ENCODE results near the gene GDPD2. TPM values are rescaled to one million over a fixed set of nuclear protein-coding genes. Genes with fewer than 3 reads are reported as not detected.

GDPD2 gene
- total and polyA plus RNA-seq, 2 of the 13 experiments (the other 11 are each of a cell fraction or from before 2014, with no cell fraction given): 0.04 to 0.08 TPM

DNA sequence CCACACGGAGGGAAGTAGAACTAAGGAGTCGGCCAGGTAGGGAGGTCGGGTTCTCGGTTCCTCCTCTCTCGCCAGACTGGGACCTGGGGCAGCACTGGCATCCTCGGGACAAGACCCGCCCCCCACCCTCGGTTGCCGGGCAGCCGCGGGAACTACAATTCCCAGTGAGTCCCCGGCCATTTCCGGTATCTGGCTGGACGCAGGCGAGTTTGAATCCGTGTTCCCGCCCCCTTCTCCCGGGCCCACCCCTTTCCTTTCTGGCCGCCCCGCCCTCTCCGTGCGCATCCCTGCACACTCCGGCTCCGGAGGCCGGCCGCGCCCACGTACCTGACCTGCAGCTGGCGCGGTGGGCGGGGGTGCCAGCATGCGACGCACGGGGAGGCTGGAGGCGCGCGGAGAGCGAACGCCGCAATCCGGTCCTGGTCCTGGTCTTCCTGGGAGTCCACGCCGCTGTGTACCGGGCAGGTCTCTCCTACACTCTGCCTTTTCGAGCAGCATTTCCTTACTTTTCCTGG lies 11.3 kb downstream of the GDPD2 start:
- Histone ChIP-seq H3K27ac (ENCODE audit: extremely low read length, insufficient read depth, low read length) (peak overlapping the region; percentile 74), H3K4me3 (replicated peaks in 1 of 3; ENCODE audit: insufficient read depth in 1 of 3, low read depth in 2 of 3, low read length in 3 of 3) (peak overlapping the region; percentile 71 to 80 (median 77); a peak in 5 of 6 replicates), H3K36me3 (replicated peaks in 1 of 2; ENCODE audit: control insufficient read depth in 1 of 2, insufficient read depth in 2 of 2, low read length in 2 of 2) (no peaks in the 10 kb centered on the region), H3K27me3 (ENCODE audit: control insufficient read depth in 1 of 2, insufficient read depth in 2 of 2, low read length in 2 of 2) (no peaks in the 10 kb centered on the region), H3K4me2 (ENCODE audit: low read depth, low read length) (peak overlapping the region; percentile 82), H3K4me1 (ENCODE audit: insufficient read depth, low read length) (peaks cover 22% of the 10 kb centered on the region), H3K9ac (ENCODE audit: insufficient read depth, low read depth, low read length) (peak overlapping the region; percentile 71), H2AFZ (ENCODE audit: low read length) (peak overlapping the region; percentile 83), H4K20me1 (ENCODE audit: insufficient read depth, low read length) (no peaks in the 10 kb centered on the region), H3K9me3 (ENCODE audit: low read length) (no peaks in the 10 kb centered on the region), H3K79me2 (ENCODE audit: insufficient read depth, low read length) (no peaks in the 10 kb centered on the region)
- DNase-seq (ENCODE audit: low spot score) (peak; percentile 73), FAIRE-seq (peak; percentile 55), ATAC-seq (peak; percentile 90)
- BruUV-seq (replicated peaks): no TSS peak
- POLR2A ChIA-PET: interaction anchor here (0.7 to 1.7 kb wide), 2 partner anchors 11 to 1184 kb away, joined by 4 to 9 read pairs; partner anchors contain the start of genes CXCR3 and GDPD2
- intact Hi-C loops (cut with micrococcal nuclease; ENCODE audit: unreplicated experiment) (loop anchor here (5.0 kb wide), 1 partner anchor 142 kb away; the partner anchor contains the start of gene KIF4A), in situ Hi-C loops (cut with HindIII; ENCODE audit: extremely low pct_ligation_motif_present, low pct_unique_long_range_greater_than_20kb) (no loop called here)
- no CpG with 5 or more reads among the region's 45 CpGs for WGBS (ENCODE audit: low lambda C conversion rate)
- CTCF ChIA-PET (ENCODE audit: low intra/inter-chr PET ratio, low total read pairs): no interaction called here
- TF ChIP-seq ZNF850 (CRISPR knock-in tag; conservative IDR thresholded peaks at IDR 0.05): no peak
- TF ChIP-seq ZNF547 (CRISPR knock-in tag; IDR thresholded peaks at IDR 0.05): no peak
- TF ChIP-seq NCOA2 (CRISPR knock-in tag; IDR thresholded peaks at IDR 0.05): no peak
- TF ChIP-seq RELA (CRISPR knock-in tag; IDR thresholded peaks at IDR 0.05): no peak
- no peak for TF ChIP-seq ZNF335 (CRISPR knock-in tag; IDR thresholded peaks at IDR 0.05)
- TF ChIP-seq, protein P1, sequence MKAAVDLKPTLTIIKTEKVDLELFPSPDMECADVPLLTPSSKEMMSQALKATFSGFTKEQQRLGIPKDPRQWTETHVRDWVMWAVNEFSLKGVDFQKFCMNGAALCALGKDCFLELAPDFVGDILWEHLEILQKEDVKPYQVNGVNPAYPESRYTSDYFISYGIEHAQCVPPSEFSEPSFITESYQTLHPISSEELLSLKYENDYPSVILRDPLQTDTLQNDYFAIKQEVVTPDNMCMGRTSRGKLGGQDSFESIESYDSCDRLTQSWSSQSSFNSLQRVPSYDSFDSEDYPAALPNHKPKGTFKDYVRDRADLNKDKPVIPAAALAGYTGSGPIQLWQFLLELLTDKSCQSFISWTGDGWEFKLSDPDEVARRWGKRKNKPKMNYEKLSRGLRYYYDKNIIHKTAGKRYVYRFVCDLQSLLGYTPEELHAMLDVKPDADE (CRISPR knock-in tag; IDR thresholded peaks at IDR 0.05): no peak
- TF ChIP-seq NFE2L2 (IDR thresholded peaks at IDR 0.05; ENCODE audit: low read length): no peak
- TF ChIP-seq, protein P2, sequence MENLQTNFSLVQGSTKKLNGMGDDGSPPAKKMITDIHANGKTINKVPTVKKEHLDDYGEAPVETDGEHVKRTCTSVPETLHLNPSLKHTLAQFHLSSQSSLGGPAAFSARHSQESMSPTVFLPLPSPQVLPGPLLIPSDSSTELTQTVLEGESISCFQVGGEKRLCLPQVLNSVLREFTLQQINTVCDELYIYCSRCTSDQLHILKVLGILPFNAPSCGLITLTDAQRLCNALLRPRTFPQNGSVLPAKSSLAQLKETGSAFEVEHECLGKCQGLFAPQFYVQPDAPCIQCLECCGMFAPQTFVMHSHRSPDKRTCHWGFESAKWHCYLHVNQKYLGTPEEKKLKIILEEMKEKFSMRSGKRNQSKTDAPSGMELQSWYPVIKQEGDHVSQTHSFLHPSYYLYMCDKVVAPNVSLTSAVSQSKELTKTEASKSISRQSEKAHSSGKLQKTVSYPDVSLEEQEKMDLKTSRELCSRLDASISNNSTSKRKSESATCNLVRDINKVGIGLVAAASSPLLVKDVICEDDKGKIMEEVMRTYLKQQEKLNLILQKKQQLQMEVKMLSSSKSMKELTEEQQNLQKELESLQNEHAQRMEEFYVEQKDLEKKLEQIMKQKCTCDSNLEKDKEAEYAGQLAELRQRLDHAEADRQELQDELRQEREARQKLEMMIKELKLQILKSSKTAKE (CRISPR knock-in tag; IDR thresholded peaks at IDR 0.05; ENCODE audit: borderline replicate concordance): no peak
- no peak for TF ChIP-seq ZNF558 (CRISPR knock-in tag; IDR thresholded peaks at IDR 0.05; ENCODE audit: borderline replicate concordance)
- TF ChIP-seq REL (CRISPR knock-in tag; conservative IDR thresholded peaks at IDR 0.05): no peak
- TF ChIP-seq RAD51 (IDR thresholded peaks at IDR 0.05; ENCODE audit: borderline replicate concordance): no peak
- TF ChIP-seq NR2F2 (IDR thresholded peaks at IDR 0.05; ENCODE audit: borderline replicate concordance, low read depth): no peak
- TF ChIP-seq, protein P3, sequence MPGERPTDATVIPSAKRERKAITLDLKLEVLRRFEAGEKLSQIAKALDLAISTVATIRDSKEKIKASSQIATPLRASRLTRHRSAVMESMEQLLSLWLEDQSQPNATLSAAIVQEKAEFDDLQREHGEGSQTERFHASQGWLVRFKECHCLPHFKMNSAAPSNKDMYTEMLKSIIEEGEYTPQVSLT (CRISPR knock-in tag; IDR thresholded peaks at IDR 0.05; ENCODE audit: borderline replicate concordance, low read depth): no peak
- TF ChIP-seq ASH2L (IDR thresholded peaks at IDR 0.05; ENCODE audit: insufficient read length, low read depth, low read length): peak; percentile 22
- TF ChIP-seq YEATS4 (CRISPR knock-in tag; IDR thresholded peaks at IDR 0.05; ENCODE audit: borderline replicate concordance): 0 out of 2 replicates have a peak, but pooled peaks have one; percentile 5
- TF ChIP-seq ZNF607 (CRISPR knock-in tag; IDR thresholded peaks at IDR 0.05; ENCODE audit: borderline replicate concordance): no peak
- TF ChIP-seq ZNF224 (CRISPR knock-in tag; IDR thresholded peaks at IDR 0.05): no peak
- TF ChIP-seq ZNF232 (CRISPR knock-in tag; IDR thresholded peaks at IDR 0.05; ENCODE audit: borderline replicate concordance): no peak
- TF ChIP-seq, protein P4, sequence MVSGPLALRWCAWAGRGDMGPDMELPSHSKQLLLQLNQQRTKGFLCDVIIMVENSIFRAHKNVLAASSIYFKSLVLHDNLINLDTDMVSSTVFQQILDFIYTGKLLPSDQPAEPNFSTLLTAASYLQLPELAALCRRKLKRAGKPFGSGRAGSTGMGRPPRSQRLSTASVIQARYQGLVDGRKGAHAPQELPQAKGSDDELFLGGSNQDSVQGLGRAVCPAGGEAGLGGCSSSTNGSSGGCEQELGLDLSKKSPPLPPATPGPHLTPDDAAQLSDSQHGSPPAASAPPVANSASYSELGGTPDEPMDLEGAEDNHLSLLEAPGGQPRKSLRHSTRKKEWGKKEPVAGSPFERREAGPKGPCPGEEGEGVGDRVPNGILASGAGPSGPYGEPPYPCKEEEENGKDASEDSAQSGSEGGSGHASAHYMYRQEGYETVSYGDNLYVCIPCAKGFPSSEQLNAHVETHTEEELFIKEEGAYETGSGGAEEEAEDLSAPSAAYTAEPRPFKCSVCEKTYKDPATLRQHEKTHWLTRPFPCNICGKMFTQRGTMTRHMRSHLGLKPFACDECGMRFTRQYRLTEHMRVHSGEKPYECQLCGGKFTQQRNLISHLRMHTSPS (CRISPR knock-in tag; IDR thresholded peaks at IDR 0.05; ENCODE audit: low read depth): no peak
- no peak for TF ChIP-seq U2AF1 (optimal IDR thresholded peaks at IDR 0.05; ENCODE audit: low read depth, low read length)
- TF ChIP-seq ZNF780A (CRISPR knock-in tag; IDR thresholded peaks at IDR 0.05): no peak

Measured in HepG2 (cell line).